ENCODE data around the gene NF1.
"Not testable (repeated sequence)": the region's sequence is repeated elsewhere in the genome, so short reads cannot be mapped to it uniquely, and the experiment has no call there.

The NF1 gene

GRCh38 chr17:31357839-31358394 lies 263.1 kb downstream of the NF1 start:
- no peak for DNase-seq

GRCh38 chr17:31364012-31364411 lies 269.2 kb downstream of the NF1 start:
- DNase-seq = no peak

GRCh38 chr17:31366088-31366487 lies 271.3 kb downstream of the NF1 start:
- no peak for DNase-seq

DNA sequence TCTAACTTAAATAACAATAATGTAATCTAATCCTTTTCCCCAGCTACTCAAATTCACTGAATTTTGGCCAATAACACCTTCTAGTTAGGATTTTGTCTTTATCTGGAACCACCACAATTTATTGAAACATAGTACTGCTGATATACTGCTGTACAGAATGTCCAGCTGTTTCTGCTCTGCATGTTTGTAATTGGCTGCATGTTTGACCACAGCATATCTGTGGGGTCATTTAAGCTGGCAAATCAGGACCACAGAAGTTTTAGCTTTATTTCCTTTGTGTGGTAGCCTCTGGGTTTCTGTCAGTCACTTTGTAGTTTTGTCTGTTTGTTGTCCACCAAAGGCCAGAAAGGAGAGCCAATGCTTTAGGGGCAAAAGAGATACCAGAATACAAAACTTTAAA lies 274.5 kb downstream of the NF1 start:
- no peak for DNase-seq

- peak; percentile 68 for DNase-seq
Measured at GRCh38 chr17:31371511-31372097, 276.8 kb downstream of the NF1 start.

GRCh38 chr17:31373150-31374093 lies 278.6 kb downstream of the NF1 start:
- peak; percentile 29 for DNase-seq

GRCh38 chr17:31374094-31374447 lies 279.3 kb downstream of the NF1 start:
- no peak for DNase-seq

- no peak for DNase-seq
Measured at GRCh38 chr17:31374503-31374902, 279.7 kb downstream of the NF1 start.

- no peak for DNase-seq
Measured at GRCh38 chr17:31378638-31379037, 283.9 kb downstream of the NF1 start.

GRCh38 chr17:31379597-31380205 lies 284.9 kb downstream of the NF1 start:
- DNase-seq = no peak

GRCh38 chr17:31381165-31381668 lies 286.4 kb downstream of the NF1 start:
- no peak for DNase-seq

- not testable (repeated sequence) for DNase-seq
Measured at GRCh38 chr17:31382668-31383275, 288.0 kb downstream of the NF1 start.

DNA sequence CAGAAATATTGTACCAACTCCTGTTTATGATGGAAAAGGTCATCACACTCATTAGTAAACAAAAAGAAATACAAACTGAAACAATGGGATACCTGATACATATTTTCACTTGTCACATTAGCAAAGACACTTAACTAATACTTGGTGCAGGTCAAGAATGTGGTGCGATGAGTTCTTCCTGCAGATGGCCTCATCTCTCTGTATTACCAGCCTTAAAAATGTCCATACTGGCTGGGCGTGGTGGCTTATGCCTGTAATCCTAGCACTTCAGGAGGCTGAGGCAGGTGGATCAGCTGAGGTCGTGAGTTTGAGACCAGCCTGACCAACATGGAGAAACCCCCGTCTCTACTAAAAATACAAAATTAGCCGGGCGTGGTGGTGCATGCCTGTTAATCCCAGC lies 288.7 kb downstream of the NF1 start:
- not testable (repeated sequence) for DNase-seq

DNA sequence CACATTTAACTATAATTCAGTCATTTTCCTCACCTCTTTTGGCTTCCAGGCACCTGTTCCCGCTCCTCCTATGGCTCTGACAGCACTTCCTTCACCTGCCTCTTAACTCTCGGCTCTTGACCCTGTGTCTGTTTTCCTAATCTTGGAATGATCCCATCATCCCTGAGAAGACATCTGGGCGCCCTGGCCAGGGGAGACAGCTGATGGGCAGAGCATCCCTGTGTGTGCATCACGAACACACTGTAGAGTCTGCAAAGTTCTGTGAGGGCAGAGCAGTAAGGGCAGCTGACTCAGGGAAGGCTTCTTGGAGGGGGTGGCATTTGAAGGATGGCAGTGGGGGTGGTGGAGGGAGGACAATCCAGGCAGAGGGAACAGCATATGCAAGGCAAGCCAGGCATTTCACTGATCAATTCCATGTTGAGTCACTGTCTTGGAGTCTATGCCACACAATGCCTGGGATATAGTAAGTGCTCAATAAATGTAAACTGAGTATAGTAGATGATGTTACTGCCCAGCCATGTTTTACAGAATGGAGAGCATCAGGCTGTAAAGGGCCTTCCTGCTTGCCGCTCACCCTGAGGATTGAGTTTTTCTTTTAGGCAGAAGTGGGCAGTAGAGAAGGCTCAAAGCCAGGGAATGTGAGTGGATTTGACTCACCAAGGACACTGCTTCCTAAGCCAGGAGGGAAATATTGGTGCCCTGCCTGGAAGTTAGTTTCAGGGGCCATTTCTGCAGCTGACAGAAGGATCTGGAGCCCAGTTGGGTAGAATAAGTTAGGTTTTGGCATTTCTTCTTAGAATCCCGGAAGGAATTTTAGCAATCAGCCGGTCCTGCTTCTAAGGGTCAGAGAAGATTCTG lies 290.9 kb downstream of the NF1 start:
- no peak for DNase-seq

- DNase-seq = no peak
Measured at GRCh38 chr17:31386542-31387075, 291.8 kb downstream of the NF1 start.

DNA sequence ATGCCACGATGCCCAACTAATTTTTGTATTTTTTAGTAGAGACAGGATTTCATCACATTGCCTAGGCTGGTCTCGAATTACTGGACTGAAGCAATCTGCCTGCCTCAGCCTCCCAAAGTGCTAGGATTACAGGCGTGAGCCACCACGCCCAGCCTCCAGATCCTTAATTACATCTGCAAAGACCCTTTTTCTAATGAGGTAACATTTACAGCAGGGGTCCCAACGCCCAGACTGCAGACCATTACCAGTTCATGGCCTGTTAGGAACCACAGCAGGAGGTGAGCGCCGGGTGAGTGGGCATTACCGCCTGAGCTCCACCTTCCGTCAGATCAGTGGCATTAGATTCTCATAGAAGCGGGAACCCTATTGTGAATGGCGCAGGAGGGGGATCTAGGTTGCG lies 292.7 kb downstream of the NF1 start:
- DNase-seq = no peak

- no peak for DNase-seq
Measured at GRCh38 chr17:31388351-31388750, 293.6 kb downstream of the NF1 start.

GRCh38 chr17:31388770-31389656 lies 294.2 kb downstream of the NF1 start:
- peak; percentile 16 for DNase-seq

DNA sequence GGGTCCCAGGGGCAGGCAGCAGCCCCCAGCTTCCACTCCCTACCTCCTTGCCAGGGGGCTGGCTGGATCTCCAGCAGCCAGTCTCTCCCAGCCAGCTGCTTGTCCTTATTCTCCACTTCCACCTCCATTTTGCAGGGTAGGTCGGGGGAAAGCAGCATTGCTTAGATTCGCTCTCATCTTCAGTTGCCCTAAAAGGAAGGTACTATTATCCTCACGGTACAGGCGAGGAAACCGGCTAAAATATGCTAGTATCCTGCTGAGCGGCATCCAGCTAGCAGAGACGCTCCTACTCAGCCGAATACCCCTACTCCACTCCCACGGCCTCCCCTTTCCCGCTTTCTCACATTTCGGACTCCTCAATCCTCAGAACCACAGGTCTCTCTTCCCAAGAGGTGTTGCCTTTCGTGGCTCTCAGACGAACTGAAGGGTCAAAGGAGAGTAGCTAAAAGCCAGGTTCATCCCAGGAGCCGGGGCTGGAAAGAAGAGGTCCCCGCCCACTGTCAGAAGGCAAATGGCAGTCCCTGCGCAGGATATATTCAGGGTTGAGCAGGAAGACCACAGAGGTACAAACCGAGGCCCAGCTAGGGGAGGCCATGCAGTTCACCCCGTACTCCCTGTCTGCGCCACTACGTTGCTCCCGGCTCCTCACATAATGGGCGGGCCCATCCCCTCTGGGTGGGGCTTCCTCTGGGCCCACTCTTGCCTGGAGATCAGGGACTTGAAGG lies 295.0 kb downstream of the NF1 start:
- DNase-seq = no peak

DNA sequence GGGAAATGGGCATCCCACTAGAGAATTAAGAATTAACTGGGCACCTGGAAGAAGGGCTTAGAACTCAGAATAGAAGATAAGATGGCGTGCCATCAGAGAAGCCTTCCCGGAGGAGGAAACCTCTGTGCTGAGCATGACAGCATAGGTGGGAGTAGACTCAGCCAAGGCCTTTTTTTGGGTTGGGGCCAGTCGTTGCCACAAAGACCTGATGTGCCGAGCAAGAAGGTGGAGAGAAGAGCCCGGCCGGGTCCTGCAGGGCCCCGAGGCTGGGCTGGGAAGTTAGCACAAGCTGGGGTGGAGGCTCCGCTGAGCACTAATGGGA lies 295.6 kb downstream of the NF1 start:
- DNase-seq = no peak

All from NCI-H226 (cell line).